ENCODE measurements around the gene SCG2.

- no peak for TF ChIP-seq CEBPB (IDR thresholded peaks at IDR 0.05; ENCODE audit: low read depth, low read length)
- no peak for TF ChIP-seq CHD1 (IDR thresholded peaks at IDR 0.05; ENCODE audit: low read depth, low read length)
- TF ChIP-seq, protein P1, sequence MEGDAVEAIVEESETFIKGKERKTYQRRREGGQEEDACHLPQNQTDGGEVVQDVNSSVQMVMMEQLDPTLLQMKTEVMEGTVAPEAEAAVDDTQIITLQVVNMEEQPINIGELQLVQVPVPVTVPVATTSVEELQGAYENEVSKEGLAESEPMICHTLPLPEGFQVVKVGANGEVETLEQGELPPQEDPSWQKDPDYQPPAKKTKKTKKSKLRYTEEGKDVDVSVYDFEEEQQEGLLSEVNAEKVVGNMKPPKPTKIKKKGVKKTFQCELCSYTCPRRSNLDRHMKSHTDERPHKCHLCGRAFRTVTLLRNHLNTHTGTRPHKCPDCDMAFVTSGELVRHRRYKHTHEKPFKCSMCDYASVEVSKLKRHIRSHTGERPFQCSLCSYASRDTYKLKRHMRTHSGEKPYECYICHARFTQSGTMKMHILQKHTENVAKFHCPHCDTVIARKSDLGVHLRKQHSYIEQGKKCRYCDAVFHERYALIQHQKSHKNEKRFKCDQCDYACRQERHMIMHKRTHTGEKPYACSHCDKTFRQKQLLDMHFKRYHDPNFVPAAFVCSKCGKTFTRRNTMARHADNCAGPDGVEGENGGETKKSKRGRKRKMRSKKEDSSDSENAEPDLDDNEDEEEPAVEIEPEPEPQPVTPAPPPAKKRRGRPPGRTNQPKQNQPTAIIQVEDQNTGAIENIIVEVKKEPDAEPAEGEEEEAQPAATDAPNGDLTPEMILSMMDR (conservative IDR thresholded peaks at IDR 0.05; ENCODE audit: low read depth, low read length) = no peak
- no peak for TF ChIP-seq MAZ (IDR thresholded peaks at IDR 0.05; ENCODE audit: borderline replicate concordance, low read depth, low read length)
- no peak for TF ChIP-seq MXI1 (IDR thresholded peaks at IDR 0.05; ENCODE audit: borderline replicate concordance, low read depth, low read length)
Observed at GRCh38 chr2:223604231-223604630, 2.1 kb upstream of the SCG2 start.

All from IMR-90 (cell line).